T-helper 17 cell (primary cell): ENCODE data around the gene FCN3. TPM values are rescaled to one million over a fixed set of nuclear protein-coding genes. Genes with fewer than 3 reads are reported as not detected.
A peak's percentile ranks its signal among the peaks of the same experiment; 100 is the strongest.
"Not testable (repeated sequence)": the region's sequence is repeated elsewhere in the genome, so short reads cannot be mapped to it uniquely, and the experiment has no call there.

ENCODE experiments used
- ATAC-seq: fragments of 150-1000 bp; cut with Tn5 transposase; 2 replicates; pipeline ENCODE4 v1.10.0; 2021; ENCODE audit warnings: mild to moderate bottlenecking, moderate library complexity
- DNase-seq, 3 donors: peaks; one replicate each; pipeline versions ENCODE4 v3.0.0 to v3.0.0-alpha.2; 2020 to 2021
- H3K9me3 ChIP-seq: one replicate; pipeline ENCODE4 v1.7.0; 2013; ENCODE audit warnings: low read length, mild to moderate bottlenecking; ENCODE audit not compliant: control insufficient read depth, poor library complexity, severe bottlenecking
- H3K27ac Mint-ChIP-seq: one replicate; pipeline ENCODE4 v1.8.0; 2022; ENCODE audit warnings: mild to moderate bottlenecking, moderate library complexity, mixed read lengths
- H3K27me3 Mint-ChIP-seq: one replicate; pipeline ENCODE4 v1.8.0; 2022; ENCODE audit warnings: mixed read lengths
- H3K36me3 Mint-ChIP-seq: one replicate; pipeline ENCODE4 v1.8.0; 2022; ENCODE audit warnings: low read depth, mixed read lengths
- H3K4me1 Mint-ChIP-seq: one replicate; pipeline ENCODE4 v1.8.0; 2022; ENCODE audit warnings: mild to moderate bottlenecking, mixed read lengths
- H3K4me3 Mint-ChIP-seq: one replicate; pipeline ENCODE4 v1.8.0; 2022; ENCODE audit warnings: mild to moderate bottlenecking, moderate library complexity, mixed read lengths
- total RNA-seq, 4 donors: library from RNA in 2 of 4; stranded (reverse) in 2 of 4; gene quantifications; one replicate each; pipeline ENCODE4 v1.2.3 and lab custom pipeline; 2022 to 2026

Gene FCN3
- total RNA-seq (not detected), total RNA-seq (lab: John Stamatoyannopoulos, UW) (0 to 0.12 reads per million in 2 donors)

- Mint-ChIP-seq H3K4me1 (peaks cover 12% of the 10 kb centered on the region), H3K36me3 (no peaks in the 10 kb centered on the region), H3K4me3 (no peak within 1 kb of the TSS), H3K27ac (no peak within 1 kb of the TSS), H3K27me3 (no peaks in the 10 kb centered on the region)
- ATAC-seq (no peak), DNase-seq (no peak)
- no peaks in the 10 kb centered on the region for H3K9me3 ChIP-seq
Observed at GRCh38 chr1:27374362-27375086, at the start of gene FCN3. FCN3 (minus strand) TSS chr1:27374824; CDS start chr1:27374818, 6 bp downstream.

- Mint-ChIP-seq H3K27ac (peak overlapping the region; percentile 77), H3K4me1 (peaks cover 34% of the 10 kb centered on the region), H3K27me3 (no peaks in the 10 kb centered on the region), H3K36me3 (no peaks in the 10 kb centered on the region), H3K4me3 (no peak overlapping the region)
- DNase-seq (no peak), ATAC-seq (no peak)
- no peaks in the 10 kb centered on the region for H3K9me3 ChIP-seq
Observed at GRCh38 chr1:27423709-27424108, 49.1 kb upstream of the FCN3 start.

GRCh38 chr1:27418326-27419185 lies 43.9 kb upstream of the FCN3 start:
- peaks cover 22% of the 10 kb centered on the region for H3K4me1 Mint-ChIP-seq
- ATAC-seq (peak; percentile 77), DNase-seq (no peak)
- H3K9me3 ChIP-seq, result no peaks in the 10 kb centered on the region
- peak overlapping the region; percentile 89 for H3K27ac Mint-ChIP-seq
- H3K36me3 Mint-ChIP-seq, result peaks cover 4% of the 10 kb centered on the region
- no peaks in the 10 kb centered on the region for H3K27me3 Mint-ChIP-seq
- peak overlapping the region; percentile 52 for H3K4me3 Mint-ChIP-seq

GRCh38 chr1:27417713-27418112 lies 43.1 kb upstream of the FCN3 start:
- no peaks in the 10 kb centered on the region for H3K9me3 ChIP-seq
- H3K4me1 Mint-ChIP-seq, result peaks cover 20% of the 10 kb centered on the region
- H3K27me3 Mint-ChIP-seq, result no peaks in the 10 kb centered on the region
- peaks cover 4% of the 10 kb centered on the region for H3K36me3 Mint-ChIP-seq
- ATAC-seq, result no peak
- no peak overlapping the region for H3K4me3 Mint-ChIP-seq
- DNase-seq, result no peak
- H3K27ac Mint-ChIP-seq, result peak overlapping the region; percentile 89

GRCh38 chr1:27416387-27417111 lies 41.9 kb upstream of the FCN3 start:
- H3K27ac Mint-ChIP-seq, result peak overlapping the region; percentile 68
- peaks cover 4% of the 10 kb centered on the region for H3K36me3 Mint-ChIP-seq
- no peak overlapping the region for H3K4me3 Mint-ChIP-seq

GRCh38 chr1:27414091-27414490 lies 39.5 kb upstream of the FCN3 start:
- DNase-seq, result no peak
- H3K27ac Mint-ChIP-seq, result no peak overlapping the region
- no peaks in the 10 kb centered on the region for H3K9me3 ChIP-seq
- ATAC-seq, result no peak
- no peak overlapping the region for H3K4me3 Mint-ChIP-seq
- H3K4me1 Mint-ChIP-seq, result peaks cover 13% of the 10 kb centered on the region
- H3K27me3 Mint-ChIP-seq, result no peaks in the 10 kb centered on the region
- peaks cover 4% of the 10 kb centered on the region for H3K36me3 Mint-ChIP-seq

More at GRCh38 chr1:27416387-27417111, 41.9 kb upstream of the FCN3 start:
- Mint-ChIP-seq H3K27me3 (no peaks in the 10 kb centered on the region), H3K4me1 (peaks cover 16% of the 10 kb centered on the region)
- ATAC-seq (peak; percentile 75), DNase-seq (no peak)
- H3K9me3 ChIP-seq, result no peaks in the 10 kb centered on the region

- no peak overlapping the region for H3K27ac Mint-ChIP-seq
Observed at GRCh38 chr1:27413004-27413403, 38.4 kb upstream of the FCN3 start.

GRCh38 chr1:27412502-27412901 lies 37.9 kb upstream of the FCN3 start:
- Mint-ChIP-seq H3K27ac (no peak overlapping the region), H3K36me3 (peaks cover 3% of the 10 kb centered on the region), H3K27me3 (no peaks in the 10 kb centered on the region), H3K4me1 (peaks cover 5% of the 10 kb centered on the region), H3K4me3 (no peak overlapping the region)
- no peak for DNase-seq
- no peak for ATAC-seq
- no peaks in the 10 kb centered on the region for H3K9me3 ChIP-seq

More at GRCh38 chr1:27413004-27413403, 38.4 kb upstream of the FCN3 start:
- Mint-ChIP-seq H3K4me1 (peaks cover 5% of the 10 kb centered on the region), H3K27me3 (no peaks in the 10 kb centered on the region), H3K36me3 (peaks cover 3% of the 10 kb centered on the region), H3K4me3 (no peak overlapping the region)
- H3K9me3 ChIP-seq, result no peaks in the 10 kb centered on the region
- ATAC-seq (no peak), DNase-seq (no peak)

- H3K36me3 Mint-ChIP-seq, result no peaks in the 10 kb centered on the region
- no peak overlapping the region for H3K4me3 Mint-ChIP-seq
- no peaks in the 10 kb centered on the region for H3K4me1 Mint-ChIP-seq
- H3K27me3 Mint-ChIP-seq, result no peaks in the 10 kb centered on the region
- no peaks in the 10 kb centered on the region for H3K9me3 ChIP-seq
- DNase-seq (no peak), ATAC-seq (no peak)
- peak overlapping the region; percentile 11 for H3K27ac Mint-ChIP-seq
Observed at GRCh38 chr1:27410709-27411108, 36.1 kb upstream of the FCN3 start.

- Mint-ChIP-seq H3K4me1 (no peaks in the 10 kb centered on the region), H3K27me3 (no peaks in the 10 kb centered on the region), H3K4me3 (no peak overlapping the region), H3K27ac (no peak overlapping the region), H3K36me3 (no peaks in the 10 kb centered on the region)
- H3K9me3 ChIP-seq, result no peaks in the 10 kb centered on the region
- ATAC-seq (no peak), DNase-seq (no peak)
Observed at GRCh38 chr1:27409669-27410068, 35.0 kb upstream of the FCN3 start.

GRCh38 chr1:27408151-27408550 lies 33.5 kb upstream of the FCN3 start:
- no peak for DNase-seq
- H3K27ac Mint-ChIP-seq, result no peak overlapping the region
- ATAC-seq, result no peak
- no peaks in the 10 kb centered on the region for H3K36me3 Mint-ChIP-seq
- no peaks in the 10 kb centered on the region for H3K9me3 ChIP-seq
- no peaks in the 10 kb centered on the region for H3K27me3 Mint-ChIP-seq
- peaks cover 3% of the 10 kb centered on the region for H3K4me1 Mint-ChIP-seq
- no peak overlapping the region for H3K4me3 Mint-ChIP-seq

GRCh38 chr1:27406791-27407190 lies 32.2 kb upstream of the FCN3 start:
- H3K36me3 Mint-ChIP-seq, H3K4me3 Mint-ChIP-seq, H3K27ac Mint-ChIP-seq, H3K9me3 ChIP-seq, DNase-seq, H3K4me1 Mint-ChIP-seq, ATAC-seq, H3K27me3 Mint-ChIP-seq: not testable (repeated sequence)

GRCh38 chr1:27406362-27406680 lies 31.7 kb upstream of the FCN3 start:
- Mint-ChIP-seq H3K36me3 (no peaks in the 10 kb centered on the region), H3K4me1 (peaks cover 3% of the 10 kb centered on the region), H3K27me3 (no peaks in the 10 kb centered on the region), H3K4me3 (no peak overlapping the region), H3K27ac (peak overlapping the region; percentile 79)
- no peaks in the 10 kb centered on the region for H3K9me3 ChIP-seq
- ATAC-seq (no peak), DNase-seq (no peak)
